B cell (primary cell): ENCODE results near the gene PTPRT.

Source experiments
- CTCF ChIP-seq: fragments of 200-600 bp; IDR thresholded peaks from one replicate; pipeline ENCODE4 v1.8.0; 2022; ENCODE audit warnings: antibody characterized with exemption, mild to moderate bottlenecking
- EZH2 ChIP-seq: IDR thresholded peaks from 2 replicates; pipeline ENCODE4 v1.6.1; 2012; ENCODE audit warnings: borderline replicate concordance, low read depth, mild to moderate bottlenecking, moderate library complexity, low read length; ENCODE audit not compliant: insufficient read depth, poor library complexity, severe bottlenecking

- TF ChIP-seq CTCF (no peak), EZH2 (no peak)
These were observed 697.4 kb downstream of the PTPRT start for GRCh38 chr20:42492290-42492689.
